Measurements from ENCODE around the gene TNXB.
"Not testable (repeated sequence)": the region's sequence is repeated elsewhere in the genome, so short reads cannot be mapped to it uniquely, and the experiment has no call there.

TNXB gene

GRCh38 chr6:32009537-32009936 is 99.6 kb downstream of the TNXB start:
- FAIRE-seq; DNase-seq (ENCODE audit: insufficient read length, low spot score): not testable (repeated sequence)

DNA sequence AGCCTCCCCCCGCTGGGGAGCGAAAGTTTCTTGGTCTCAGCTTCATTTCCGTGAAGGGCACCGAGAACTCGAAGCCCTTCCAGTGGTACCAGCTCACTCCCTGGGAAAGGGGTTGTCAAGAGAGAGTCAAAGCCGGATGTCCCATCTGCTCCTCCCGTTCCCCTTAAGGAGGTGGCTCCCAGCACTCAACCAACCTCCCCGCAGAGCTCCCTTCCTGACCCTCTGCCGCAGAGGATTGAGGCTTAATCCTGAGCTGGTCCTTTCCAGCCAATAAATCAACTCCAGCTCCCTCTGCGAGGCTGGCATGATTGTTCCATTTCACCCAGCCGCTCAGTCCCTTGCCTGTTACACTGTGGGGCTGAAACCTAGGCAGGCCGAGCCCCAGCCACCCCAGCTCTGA is 100.5 kb downstream of the TNXB start:
- not testable (repeated sequence) for DNase-seq (ENCODE audit: insufficient read length, low spot score); FAIRE-seq

DNA sequence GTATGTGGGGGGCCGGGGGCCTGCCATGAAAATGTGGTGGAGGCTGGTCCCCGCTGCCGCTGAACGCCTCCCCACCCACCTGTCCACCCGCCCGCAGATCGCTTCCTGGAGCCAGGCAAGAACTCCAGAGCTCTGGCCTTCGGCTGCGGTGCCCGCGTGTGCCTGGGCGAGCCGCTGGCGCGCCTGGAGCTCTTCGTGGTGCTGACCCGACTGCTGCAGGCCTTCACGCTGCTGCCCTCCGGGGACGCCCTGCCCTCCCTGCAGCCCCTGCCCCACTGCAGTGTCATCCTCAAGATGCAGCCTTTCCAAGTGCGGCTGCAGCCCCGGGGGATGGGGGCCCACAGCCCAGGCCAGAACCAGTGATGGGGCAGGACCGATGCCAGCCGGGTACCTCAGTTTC is 101.1 kb downstream of the TNXB start:
- DNase-seq (ENCODE audit: insufficient read length, low spot score); FAIRE-seq: not testable (repeated sequence)

- FAIRE-seq; DNase-seq (ENCODE audit: insufficient read length, low spot score): not testable (repeated sequence)
Measured at GRCh38 chr6:32007086-32007485, 102.1 kb downstream of the TNXB start.

GRCh38 chr6:32005991-32006529 is 103.1 kb downstream of the TNXB start:
- DNase-seq (ENCODE audit: insufficient read length, low spot score); FAIRE-seq: not testable (repeated sequence)

- not testable (repeated sequence) for FAIRE-seq; DNase-seq (ENCODE audit: insufficient read length, low spot score)
Measured at GRCh38 chr6:32005538-32005880, 103.6 kb downstream of the TNXB start.

DNA sequence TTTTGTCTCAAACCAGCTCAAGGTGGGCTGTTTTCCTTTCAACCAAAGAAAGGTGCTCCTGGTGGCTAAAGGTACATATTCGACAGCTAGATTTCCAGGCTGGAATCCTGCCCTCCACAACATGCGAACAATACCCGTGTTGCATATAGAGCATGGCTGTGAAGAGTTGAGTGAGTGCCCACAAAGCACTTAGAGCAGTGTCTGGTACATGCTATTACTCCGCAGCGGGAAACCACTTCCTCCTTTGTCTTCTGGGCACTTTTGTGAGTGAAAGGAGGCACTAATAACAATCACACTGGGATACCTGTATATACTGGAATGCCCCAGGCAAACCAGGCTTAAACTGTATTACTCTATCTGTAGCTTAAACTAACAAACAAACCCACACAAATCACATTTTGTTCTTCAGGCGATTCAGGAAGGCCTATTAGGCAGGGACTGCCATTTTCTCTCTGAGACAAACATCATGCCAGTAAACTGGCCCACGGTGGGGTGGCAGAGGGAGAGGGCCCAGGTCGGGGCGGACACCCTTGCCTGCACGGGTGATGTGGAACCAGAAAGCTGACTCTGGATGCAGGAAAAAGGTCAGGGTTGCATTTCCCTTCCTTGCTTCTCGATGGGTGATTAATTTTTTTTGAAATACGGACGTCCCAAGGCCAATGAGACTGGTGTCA is 104.1 kb downstream of the TNXB start:
- not testable (repeated sequence) for DNase-seq (ENCODE audit: insufficient read length, low spot score); FAIRE-seq

GRCh38 chr6:32004393-32004792 is 104.7 kb downstream of the TNXB start:
- DNase-seq (ENCODE audit: insufficient read length, low spot score); FAIRE-seq: not testable (repeated sequence)

DNA sequence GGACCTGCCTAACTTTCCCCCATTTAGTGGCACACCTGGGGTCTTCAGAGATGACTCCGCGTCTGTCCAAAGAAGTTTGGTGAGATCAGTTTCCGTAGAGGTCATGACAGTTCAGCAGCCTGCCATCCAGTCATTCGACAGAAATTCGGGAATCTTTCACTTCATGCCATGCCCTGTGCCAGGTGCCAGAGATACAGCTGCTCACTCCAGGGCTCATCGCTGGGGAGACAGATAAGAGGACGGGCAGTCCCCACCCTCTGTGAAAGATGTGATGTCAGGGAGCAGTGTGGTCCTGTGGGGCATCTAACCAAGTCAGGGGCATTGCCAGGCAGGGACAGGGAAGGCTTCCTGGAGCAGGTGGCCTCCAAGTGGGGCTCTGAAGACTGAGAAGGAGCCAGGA is 105.8 kb downstream of the TNXB start:
- FAIRE-seq; DNase-seq (ENCODE audit: insufficient read length, low spot score): not testable (repeated sequence)

GRCh38 chr6:32002546-32003268 is 106.4 kb downstream of the TNXB start:
- FAIRE-seq; DNase-seq (ENCODE audit: insufficient read length, low spot score): not testable (repeated sequence)

GRCh38 chr6:31996385-31996784 is 112.8 kb downstream of the TNXB start:
- FAIRE-seq; DNase-seq (ENCODE audit: insufficient read length, low spot score): not testable (repeated sequence)

DNA sequence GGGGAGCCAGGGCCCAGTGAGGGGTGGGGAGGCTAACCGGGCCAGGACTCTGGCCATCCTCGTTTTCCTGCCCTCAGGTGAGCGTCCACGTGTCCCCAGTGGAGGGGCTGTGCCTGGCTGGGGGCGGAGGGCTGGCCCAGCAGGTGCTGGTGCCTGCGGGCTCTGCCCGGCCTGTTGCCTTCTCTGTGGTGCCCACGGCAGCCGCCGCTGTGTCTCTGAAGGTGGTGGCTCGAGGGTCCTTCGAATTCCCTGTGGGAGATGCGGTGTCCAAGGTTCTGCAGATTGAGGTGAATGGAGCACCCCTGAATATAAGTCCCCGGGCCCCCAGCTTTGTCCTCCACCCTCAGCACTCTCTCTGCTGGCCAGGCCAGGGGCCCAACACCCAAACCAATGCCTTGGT is 114.7 kb downstream of the TNXB start:
- FAIRE-seq; DNase-seq (ENCODE audit: insufficient read length, low spot score): not testable (repeated sequence)

Data from HTR-8/SVneo (cell line).